Erythroblast (primary cell): ENCODE data around the gene AXIN1.

Experiments used
- GATA1 ChIP-seq: IDR thresholded peaks from 2 replicates; pipeline ENCODE4 v1.6.1; 2011; ENCODE audit warnings: low read depth, mild to moderate bottlenecking, control low read depth, low read length, moderate library complexity
- POLR2A ChIP-seq: IDR thresholded peaks from 2 replicates; pipeline ENCODE4 v1.6.1; 2011; ENCODE audit warnings: mild to moderate bottlenecking, low read length

GRCh38 chr16:360698-361336, 8.3 kb upstream of the AXIN1 start:
- no peak for TF ChIP-seq POLR2A
- no peak for TF ChIP-seq GATA1
